ENCODE data around the gene GULP1.

DNA sequence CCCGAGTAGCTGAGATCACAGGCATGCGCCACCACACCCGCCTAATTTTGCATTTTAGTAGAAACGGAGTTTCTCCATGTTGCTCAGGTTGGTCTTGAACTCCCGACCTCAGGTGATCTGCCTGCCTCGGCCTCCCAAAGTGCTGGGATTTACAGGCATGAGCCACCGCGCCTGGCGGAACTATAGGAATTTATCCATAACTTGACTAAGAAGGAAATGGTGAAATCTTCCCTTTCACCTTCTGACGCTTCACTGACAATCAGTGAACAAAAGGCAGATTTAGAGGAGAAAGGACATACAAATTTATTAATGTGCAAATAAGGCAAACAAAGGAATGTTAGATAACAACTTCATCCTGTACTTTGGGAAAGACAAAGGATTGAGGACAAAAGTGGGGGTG, 15.4 kb upstream of the GULP1 start:
- TF ChIP-seq, protein P1, sequence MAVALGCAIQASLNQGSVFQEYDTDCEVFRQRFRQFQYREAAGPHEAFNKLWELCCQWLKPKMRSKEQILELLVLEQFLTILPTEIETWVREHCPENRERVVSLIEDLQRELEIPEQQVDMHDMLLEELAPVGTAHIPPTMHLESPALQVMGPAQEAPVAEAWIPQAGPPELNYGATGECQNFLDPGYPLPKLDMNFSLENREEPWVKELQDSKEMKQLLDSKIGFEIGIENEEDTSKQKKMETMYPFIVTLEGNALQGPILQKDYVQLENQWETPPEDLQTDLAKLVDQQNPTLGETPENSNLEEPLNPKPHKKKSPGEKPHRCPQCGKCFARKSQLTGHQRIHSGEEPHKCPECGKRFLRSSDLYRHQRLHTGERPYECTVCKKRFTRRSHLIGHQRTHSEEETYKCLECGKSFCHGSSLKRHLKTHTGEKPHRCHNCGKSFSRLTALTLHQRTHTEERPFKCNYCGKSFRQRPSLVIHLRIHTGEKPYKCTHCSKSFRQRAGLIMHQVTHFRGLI (tag by site-specific recombination; IDR thresholded peaks at IDR 0.05), result no peak
- TF ChIP-seq, protein P2, sequence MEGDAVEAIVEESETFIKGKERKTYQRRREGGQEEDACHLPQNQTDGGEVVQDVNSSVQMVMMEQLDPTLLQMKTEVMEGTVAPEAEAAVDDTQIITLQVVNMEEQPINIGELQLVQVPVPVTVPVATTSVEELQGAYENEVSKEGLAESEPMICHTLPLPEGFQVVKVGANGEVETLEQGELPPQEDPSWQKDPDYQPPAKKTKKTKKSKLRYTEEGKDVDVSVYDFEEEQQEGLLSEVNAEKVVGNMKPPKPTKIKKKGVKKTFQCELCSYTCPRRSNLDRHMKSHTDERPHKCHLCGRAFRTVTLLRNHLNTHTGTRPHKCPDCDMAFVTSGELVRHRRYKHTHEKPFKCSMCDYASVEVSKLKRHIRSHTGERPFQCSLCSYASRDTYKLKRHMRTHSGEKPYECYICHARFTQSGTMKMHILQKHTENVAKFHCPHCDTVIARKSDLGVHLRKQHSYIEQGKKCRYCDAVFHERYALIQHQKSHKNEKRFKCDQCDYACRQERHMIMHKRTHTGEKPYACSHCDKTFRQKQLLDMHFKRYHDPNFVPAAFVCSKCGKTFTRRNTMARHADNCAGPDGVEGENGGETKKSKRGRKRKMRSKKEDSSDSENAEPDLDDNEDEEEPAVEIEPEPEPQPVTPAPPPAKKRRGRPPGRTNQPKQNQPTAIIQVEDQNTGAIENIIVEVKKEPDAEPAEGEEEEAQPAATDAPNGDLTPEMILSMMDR (tag by site-specific recombination; IDR thresholded peaks at IDR 0.05), result no peak
- TF ChIP-seq YY1 (tag by site-specific recombination; IDR thresholded peaks at IDR 0.05) (no peak), ZBTB8A (tag by site-specific recombination; IDR thresholded peaks at IDR 0.05) (no peak), ZNF660 (tag by site-specific recombination; IDR thresholded peaks at IDR 0.05) (no peak), ZNF529 (tag by site-specific recombination; IDR thresholded peaks at IDR 0.05; ENCODE audit: insufficient replicate concordance) (no peak)

All from HEK293 (cell line).